SHP77 treated with DMSO at 0.1 percent for 48 hours (cell line): Measurements from ENCODE around the gene TNFRSF1B.
"Not testable (repeated sequence)": the region's sequence is repeated elsewhere in the genome, so short reads cannot be mapped to it uniquely, and the experiment has no call there.

Source experiments
- DNase-seq: peaks from one replicate; lab custom pipeline; 2025; lab: John Stamatoyannopoulos, UW

Gene TNFRSF1B

DNA sequence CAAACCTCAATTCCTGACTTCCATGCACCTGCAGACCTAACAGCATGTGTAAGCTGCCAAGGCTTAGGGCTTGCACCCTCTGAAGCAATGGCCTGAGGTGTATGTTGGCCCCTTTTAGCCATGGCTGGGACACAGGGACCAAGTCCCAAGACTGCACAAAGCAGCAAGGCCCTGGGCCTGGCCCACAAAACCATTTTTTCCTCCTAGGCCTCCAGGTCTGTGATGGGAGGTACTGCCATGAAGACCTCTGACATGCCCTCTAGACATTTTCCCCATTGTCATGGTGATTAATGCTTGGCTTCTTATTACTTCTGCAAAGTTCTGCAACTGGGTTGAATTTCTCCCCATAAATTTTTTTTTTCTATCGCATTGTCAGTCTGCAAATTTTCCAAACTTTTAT, 55.9 kb downstream of the TNFRSF1B start:
- DNase-seq = not testable (repeated sequence)

DNA sequence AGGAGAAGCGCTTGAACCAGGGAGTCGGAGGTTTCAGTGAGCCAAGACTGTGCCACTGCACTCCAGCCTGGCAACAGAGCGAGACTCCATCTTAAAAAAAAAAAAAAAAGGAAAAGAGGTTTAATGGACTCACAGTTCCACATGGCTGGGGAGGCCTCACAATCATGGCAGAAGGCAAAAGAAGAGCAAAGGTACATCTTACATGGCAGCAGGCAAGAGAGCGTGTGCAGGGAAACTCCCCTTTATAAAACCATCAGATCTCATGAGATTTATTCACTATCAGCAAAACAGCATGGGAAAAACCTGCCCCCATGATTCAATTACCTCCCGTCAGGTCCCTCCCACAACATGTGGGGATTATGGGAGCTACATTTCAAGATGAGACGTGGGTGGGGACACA, 57.3 kb downstream of the TNFRSF1B start:
- not testable (repeated sequence) for DNase-seq

DNA sequence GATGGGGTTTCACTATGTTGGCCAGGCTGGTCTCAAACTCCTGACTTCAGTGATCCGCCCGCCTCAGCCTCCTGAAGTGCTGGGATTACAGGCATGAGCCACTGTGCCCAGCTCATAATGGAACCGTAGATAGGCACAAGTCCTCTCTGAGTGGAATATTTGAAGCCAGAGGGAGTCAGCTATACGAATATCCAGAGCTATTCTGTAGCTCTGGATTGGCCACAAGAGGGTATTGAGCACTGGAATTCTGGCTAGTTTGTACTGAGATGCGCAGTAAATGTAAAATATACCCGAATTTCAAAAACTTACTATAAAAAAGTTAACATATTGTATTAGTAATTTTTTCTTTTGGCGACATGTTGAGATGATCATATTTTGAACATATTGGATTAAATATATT, 62.2 kb downstream of the TNFRSF1B start:
- no peak for DNase-seq

DNA sequence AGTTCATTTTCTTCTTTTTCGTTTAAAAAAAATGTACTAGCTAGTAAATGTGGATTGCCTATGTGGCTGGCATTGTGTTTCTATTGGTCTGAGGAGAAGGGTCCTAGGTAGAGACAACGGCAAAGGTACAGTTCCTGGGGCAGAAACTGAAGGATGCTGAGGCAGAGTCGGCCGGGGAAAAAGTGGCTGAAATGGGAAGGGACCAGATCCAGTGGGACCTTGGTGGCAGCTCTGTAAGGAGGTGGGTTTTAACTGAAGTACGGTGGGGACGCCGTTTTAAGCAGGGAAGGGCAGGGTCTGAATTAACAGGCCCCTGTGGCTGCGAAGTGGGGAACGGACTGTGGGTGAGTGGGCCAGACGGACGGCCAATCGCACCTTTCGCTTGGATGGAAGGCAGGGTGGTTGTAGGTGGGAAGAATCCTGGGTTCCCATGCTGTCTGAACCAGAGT, 62.6 kb downstream of the TNFRSF1B start:
- DNase-seq = no peak

DNA sequence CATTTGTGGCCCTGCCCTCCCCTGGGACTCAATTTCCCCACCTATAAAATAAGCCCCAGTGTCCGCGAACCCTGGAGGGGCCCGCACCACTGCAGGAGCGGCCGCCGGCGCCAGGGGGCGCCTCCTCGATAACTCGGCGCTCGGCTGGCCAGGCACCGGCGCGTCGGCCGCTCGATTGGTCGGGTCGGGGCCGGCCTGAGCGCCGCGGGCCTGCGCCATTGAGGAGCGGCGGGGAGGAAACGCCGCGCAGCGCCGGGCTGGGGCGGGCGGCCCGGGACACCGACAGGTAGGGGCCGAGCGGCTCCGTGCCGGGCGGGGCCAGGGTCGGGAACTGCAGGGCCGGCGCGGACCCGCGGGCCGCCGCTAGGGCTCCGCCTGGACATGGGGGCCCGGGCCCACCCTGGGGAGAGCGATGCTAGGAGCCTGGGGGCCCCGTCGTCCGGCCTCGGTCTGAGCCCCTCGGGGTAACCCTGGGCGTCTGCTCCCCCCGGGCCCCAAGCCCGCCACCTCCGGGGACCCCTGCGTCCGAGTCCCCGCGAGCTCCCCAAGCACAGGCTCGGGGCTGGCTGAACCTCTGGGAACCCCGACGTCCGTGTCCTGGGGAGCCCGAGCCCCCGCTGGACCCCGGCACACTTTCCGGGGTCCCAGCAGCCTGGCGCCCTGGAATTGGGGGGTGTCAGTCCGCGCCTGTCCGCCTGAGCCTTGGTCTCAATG, 63.2 kb downstream of the TNFRSF1B start, which contains the start of gene VPS13D:
Gene VPS13D, plus strand, starts transcription at position 196 of the 714 bp plus-strand sequence. CDS start 4,237 bp downstream, outside the sequence.
- DNase-seq = peak; percentile 5

DNA sequence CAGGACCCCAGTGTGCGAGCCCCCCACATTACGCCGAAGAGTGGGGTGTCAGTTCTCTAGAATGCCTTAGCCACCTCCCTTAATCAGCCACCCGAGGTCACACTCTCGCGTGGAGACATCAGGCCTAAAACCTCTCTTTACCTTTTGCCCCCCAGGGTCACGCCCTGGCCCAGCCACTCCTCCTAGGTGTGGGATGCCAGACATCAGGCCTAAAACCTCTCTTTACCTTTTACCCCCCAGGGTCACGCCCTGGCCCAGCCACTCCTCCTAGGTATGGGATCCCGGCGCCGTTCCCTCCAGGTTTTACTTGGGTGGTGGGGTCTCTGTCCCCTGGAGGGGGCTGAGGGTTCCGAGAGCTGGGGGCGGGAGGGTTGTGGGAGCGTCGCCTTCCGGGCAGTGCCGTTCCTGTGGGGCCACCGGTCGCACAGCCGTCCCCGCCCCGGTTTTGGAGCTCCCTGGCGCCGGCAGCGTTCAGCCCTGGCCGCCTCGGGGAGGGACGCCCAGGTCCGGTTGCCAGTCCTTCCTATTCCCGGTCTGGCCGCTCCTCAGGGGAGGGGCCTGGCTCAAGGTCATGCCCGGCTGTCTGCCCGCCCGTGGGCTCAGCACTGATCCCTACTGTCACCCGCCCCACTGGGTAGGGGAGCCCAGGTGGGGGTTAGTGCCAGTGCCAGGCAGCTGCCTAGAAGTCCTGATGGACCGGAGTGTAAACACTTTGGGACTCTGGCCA, 63.9 kb downstream of the TNFRSF1B start:
- no peak for DNase-seq

DNA sequence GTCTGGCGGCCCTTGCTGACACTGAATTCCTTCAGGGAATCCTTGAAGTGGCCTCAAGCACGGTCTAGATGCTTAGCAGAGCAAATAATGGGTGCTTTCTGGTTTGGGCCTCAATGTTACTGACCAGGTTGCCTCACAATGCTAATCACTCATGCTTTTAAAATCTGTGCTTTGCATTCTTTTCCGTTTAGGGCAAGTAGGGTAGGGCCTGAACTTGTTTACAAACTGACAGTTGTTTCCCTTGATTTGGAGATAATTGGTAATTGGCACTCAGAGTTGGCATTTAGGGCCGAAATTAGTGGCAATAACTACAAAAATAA, 64.4 kb downstream of the TNFRSF1B start:
- DNase-seq = no peak

DNA sequence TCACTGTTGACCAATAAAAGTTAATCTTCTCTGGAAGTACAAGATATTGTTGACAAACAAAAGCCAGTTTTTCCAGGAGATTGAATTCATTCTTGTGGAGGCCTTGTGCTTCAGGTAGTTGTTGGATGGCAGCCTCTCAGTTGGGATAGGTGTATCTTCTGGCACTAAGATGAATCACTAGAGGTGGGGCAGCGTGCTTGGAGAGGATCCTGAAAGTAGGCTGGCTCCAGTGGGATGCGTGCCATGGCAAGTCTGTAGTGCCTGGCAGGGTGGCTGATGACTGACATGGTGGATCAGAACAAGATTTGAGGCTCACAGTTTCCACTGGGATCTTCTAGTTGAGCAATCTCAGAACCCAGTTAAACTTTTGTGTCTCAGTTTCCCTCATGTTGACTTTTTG, 65.4 kb downstream of the TNFRSF1B start:
- DNase-seq = no peak

DNA sequence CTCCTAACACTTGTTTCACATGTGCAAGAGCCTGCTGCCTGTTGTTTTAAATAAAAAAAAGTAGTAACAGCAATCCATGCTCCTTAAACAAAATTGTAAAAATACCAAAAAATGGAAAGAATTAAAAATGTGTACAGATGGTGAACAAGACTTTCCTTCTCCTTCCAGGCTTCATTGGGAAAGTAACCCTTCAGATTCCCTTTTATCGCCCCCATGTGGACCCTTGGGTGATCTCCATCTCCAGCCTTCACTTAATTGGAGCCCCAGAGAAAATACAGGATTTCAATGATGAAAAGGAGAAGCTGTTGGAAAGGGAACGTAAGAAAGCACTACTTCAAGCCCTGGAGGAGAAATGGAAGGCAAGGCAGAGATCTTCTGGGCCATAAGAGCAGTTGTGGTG, 77.3 kb downstream of the TNFRSF1B start:
- no peak for DNase-seq

DNA sequence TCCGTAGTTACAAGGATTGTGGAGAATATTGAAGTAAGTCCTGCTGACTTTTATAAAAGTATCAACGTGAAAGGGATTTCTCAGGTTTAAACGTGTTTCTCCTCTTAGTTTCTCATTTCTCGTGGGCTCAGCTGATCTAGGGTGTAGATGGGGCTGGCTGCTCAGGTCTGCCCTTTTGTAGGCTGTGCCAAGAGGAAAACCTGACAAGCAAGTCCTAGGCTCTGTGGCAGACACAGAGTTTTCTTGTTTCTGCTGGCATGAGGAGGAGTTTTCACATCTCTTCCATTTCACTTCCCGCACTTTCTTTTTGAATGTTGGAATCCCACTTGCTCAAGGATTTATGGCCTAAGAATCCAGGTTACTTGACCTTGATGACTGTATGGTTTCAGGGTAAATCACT, 77.8 kb downstream of the TNFRSF1B start:
- no peak for DNase-seq

DNA sequence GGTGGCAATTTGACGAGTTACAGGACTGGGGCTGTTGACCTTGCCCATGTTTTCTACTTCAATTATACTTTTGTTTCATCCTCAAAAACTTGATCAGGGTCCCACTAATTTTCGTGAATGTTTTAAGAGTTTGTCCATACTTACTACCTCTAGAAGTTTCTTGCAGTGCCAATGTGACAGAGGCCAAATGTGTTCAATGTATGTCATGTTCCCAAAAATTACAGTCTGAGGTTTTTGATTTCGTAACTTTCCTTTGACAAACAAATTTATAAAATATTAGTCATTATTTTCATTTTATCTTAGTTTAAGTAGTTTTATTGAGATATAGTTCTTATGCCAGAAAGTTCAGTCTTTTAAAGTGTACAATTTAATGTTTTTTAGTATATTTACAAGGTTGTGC, 78.3 kb downstream of the TNFRSF1B start:
- DNase-seq = no peak

DNA sequence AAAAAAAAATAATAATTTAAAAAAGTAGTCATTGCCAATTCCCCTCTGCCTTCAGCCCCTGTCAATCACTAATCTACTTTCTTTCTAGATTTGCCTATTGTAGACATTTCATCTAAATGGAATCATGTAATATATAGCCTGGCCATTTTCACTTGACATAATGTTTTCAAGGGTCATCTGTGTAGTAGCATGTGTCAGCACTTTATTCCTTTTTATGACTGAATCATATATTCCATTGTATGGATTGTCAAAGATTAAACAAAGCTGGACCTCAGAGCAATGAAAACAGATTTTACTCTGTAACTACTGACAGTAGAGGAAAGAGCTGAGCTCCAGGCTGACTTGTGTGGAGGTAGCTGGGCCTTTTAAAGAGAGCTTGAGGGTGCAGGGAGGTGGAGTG, 78.9 kb downstream of the TNFRSF1B start:
- no peak for DNase-seq

DNA sequence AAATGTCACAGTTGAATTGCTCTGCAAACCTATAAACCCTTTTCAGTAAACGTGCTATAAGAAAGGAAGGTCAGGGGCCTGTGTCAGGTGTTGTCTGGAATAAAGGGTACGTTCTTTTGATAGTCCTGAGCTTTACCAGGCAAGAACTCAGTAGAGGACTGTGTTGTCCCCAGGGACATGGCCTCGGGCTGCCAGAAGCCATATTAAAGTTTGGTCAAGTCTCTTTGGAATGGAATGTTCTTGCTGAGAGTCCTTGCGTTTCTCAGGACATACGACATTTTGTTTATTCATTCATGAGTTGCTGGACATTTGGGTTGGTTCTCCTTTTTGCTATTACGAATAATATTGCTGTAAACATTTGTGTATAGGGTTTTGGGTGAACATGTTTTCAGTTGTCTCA, 79.8 kb downstream of the TNFRSF1B start:
- no peak for DNase-seq

DNA sequence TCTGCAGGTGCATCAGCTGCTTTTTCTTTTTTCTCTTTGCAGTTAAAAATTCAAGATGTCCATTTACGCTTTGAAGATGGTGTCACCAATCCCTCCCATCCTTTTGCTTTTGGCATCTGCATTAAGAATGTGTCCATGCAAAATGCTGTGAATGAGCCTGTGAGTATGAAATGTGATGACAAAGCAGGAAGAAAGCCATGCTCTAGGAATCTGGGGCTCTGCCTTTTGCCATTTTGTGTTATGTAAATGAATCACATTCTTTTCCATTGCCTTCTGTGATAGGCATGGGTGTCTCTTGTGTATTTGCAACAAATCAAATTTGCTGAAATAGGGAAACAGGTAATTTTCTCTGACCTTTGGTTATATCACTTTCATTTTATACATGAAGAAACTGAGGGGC, 82.4 kb downstream of the TNFRSF1B start:
- DNase-seq = no peak

DNA sequence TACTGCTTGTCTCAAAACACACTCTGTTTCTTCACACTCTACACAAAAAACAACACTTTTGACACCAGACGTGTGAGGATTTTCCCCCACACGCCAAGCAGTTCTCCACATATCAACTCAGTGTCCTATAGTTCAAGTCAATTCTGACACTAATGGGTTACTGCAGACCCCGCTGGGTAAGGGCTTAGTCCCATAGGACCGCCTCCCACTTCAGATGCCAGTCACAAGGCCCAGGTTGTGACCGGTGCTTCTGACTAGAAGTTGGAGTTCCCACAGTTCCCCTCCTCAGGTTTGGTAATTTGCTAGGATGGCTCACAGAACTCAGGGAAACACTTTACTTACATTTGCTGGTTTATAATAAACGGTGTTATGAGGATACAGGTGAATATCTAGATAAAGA, 83.0 kb downstream of the TNFRSF1B start:
- no peak for DNase-seq

DNA sequence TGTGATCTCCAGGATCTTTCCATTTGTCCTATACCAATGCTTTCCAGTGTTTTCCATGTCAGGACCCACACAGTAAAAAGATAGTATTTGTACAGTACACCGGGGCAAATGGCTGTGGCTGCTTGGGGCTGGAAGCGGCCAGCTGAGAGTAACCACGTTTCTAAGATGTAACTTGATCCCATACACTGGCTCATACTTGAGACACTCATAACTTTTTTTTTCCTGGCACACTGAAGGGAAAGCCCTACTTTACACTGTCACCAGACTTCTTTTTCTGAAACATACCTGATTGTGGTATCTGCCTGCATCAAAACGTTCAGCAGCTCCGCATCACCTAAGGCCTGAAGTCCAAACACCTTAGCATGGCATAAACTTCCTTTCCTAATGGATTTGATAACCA, 84.7 kb downstream of the TNFRSF1B start:
- no peak for DNase-seq

DNA sequence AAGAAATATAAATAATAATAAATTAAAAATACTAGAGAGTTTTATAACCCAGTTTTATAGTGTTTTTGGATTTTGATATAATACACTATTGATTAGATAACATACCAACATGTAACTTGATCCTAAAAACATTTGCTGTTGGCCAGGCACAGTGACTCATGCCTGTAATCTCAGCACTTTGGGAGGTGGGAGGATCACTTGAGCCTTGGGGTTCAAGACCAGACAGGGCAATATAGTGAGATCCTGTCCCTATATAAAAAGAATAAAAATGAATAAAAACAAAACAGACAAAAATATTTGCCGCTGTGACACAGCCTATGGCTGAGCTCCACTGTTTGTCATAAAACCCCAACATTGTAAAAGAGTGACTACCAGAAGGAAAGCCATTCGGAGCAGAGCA, 89.1 kb downstream of the TNFRSF1B start:
- DNase-seq = no peak

DNA sequence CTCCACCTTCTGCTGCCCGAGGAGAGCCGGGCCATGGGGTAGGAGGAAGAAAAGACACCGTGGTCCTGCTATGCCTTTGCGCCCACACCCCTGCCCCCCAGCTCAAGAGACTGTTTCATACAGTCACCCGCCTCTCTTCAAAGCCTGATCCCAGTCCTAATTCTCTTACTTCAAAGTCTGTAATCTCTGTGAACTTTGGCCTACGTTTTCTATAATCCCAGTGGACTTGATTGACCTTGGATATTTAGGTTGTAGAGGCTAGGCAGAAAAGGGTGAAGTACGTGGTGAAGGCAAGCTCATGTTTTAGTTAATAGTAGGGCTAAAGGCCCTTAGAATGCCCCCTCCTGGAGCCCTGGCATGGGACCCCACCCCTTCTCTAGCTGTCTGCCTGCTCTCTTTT, 91.5 kb downstream of the TNFRSF1B start:
- DNase-seq = no peak
